CD4-positive, alpha-beta T cell (primary cell): ENCODE data around the gene SULT1A2. TPM values are rescaled to one million over a fixed set of nuclear protein-coding genes. Genes with fewer than 3 reads are reported as not detected.
"Not testable (repeated sequence)": the region's sequence is repeated elsewhere in the genome, so short reads cannot be mapped to it uniquely, and the experiment has no call there.

Experiments used
- ATAC-seq: fragments of 200-7000 bp; cut with Tn5 transposase; one replicate; pipeline ENCODE4 v1.10.0; 2022; ENCODE audit warnings: mild to moderate bottlenecking; ENCODE audit not compliant: poor library complexity
- CTCF ChIA-PET: fragments of 350-600 bp; sonication (Branson Sonifier 250); formaldehyde crosslinking; loops from one replicate; lab custom pipeline; 2021; ENCODE audit warnings: antibody characterized with exemption, inconsistent platforms; lab: Charles Lee
- POLR2A ChIA-PET: fragments of 350-600 bp; sonication (Branson Sonifier 250); formaldehyde crosslinking; loops from one replicate; lab custom pipeline; 2021; ENCODE audit warnings: antibody characterized with exemption, inconsistent platforms; lab: Charles Lee
- DNase-seq, 14 experiments: peaks; one replicate each; pipeline ENCODE4 v3.0.0-alpha.2; 2013 to 2020; ENCODE audit warnings: mixed read lengths in 2 of 14
- H3K27ac ChIP-seq, 2 donors: one replicate each; pipeline versions ENCODE4 v1.5.1 to v1.7.0; 2013; ENCODE audit warnings: low read length in 2 of 2, low read depth in 1 of 2, mild to moderate bottlenecking in 1 of 2
- H3K27me3 ChIP-seq, 2 experiments: 1 replicate in 1 of 2; 2 replicates in 1 of 2; pipeline versions ENCODE4 v1.6.1 to v1.7.0; 2013; ENCODE audit warnings: low read length in 2 of 2, control low read depth in 1 of 2, mild to moderate bottlenecking in 1 of 2, moderate library complexity in 1 of 2; ENCODE audit not compliant: insufficient read depth in 2 of 2, control insufficient read depth in 1 of 2
- H3K36me3 ChIP-seq: one replicate; pipeline ENCODE4 v1.6.1; 2013; ENCODE audit warnings: low read length, control low read depth; ENCODE audit not compliant: insufficient read depth
- H3K4me1 ChIP-seq: one replicate; pipeline ENCODE4 v1.6.1; 2013; ENCODE audit warnings: low read length, control low read depth; ENCODE audit not compliant: insufficient read depth
- H3K4me3 ChIP-seq: one replicate; pipeline ENCODE4 v1.5.1; 2013; ENCODE audit warnings: mild to moderate bottlenecking, low read length, moderate library complexity
- H3K9me3 ChIP-seq, 2 experiments: 1 replicate in 1 of 2; 2 replicates in 1 of 2; pipeline versions ENCODE4 v1.6.1 to v1.7.0; 2013; ENCODE audit warnings: low read length in 2 of 2, mild to moderate bottlenecking in 2 of 2, control low read depth in 1 of 2, moderate library complexity in 1 of 2; ENCODE audit not compliant: control insufficient read depth in 1 of 2, insufficient read depth in 1 of 2
- H3K27ac Mint-ChIP-seq: one replicate; pipeline ENCODE4 v1.8.0; 2020; ENCODE audit warnings: mixed read lengths
- H3K27me3 Mint-ChIP-seq: one replicate; pipeline ENCODE4 v1.8.0; 2021; ENCODE audit warnings: mixed read lengths
- H3K36me3 Mint-ChIP-seq: one replicate; pipeline ENCODE4 v1.8.0; 2021; ENCODE audit warnings: low read depth, mixed read lengths
- H3K4me1 Mint-ChIP-seq: one replicate; pipeline ENCODE4 v1.8.0; 2021; ENCODE audit warnings: low read depth, mixed read lengths
- H3K4me3 Mint-ChIP-seq: one replicate; pipeline ENCODE4 v1.8.0; 2020; ENCODE audit warnings: mild to moderate bottlenecking, mixed read lengths
- H3K9me3 Mint-ChIP-seq: one replicate; pipeline ENCODE4 v1.8.0; 2020; ENCODE audit warnings: mixed read lengths
- intact Hi-C, 2 experiments: fragments of 100-400 bp; cut with DNase I in 1 of 2; cut with micrococcal nuclease in 1 of 2; formaldehyde crosslinking; loops; one replicate each; pipeline versions ENCODE4 v1.15.1 to v1.9.0; 2023 to 2025; cut with DNase I, micrococcal nuclease
- total RNA-seq, 174 experiments: library from RNA in 2 of 174; stranded (reverse) in 2 of 174; gene quantifications; one replicate each; pipeline ENCODE4 v1.2.3 and lab custom pipeline; 2021 to 2026
- TF ChIP-seq, protein P1 (sequence below): fragments of 200-600 bp; IDR thresholded peaks from one replicate; pipeline ENCODE4 v1.8.0; 2022; ENCODE audit warnings: antibody characterized with exemption, mild to moderate bottlenecking

SULT1A2 gene
- total RNA-seq, 2 experiments from 2014 or later, result 0.19 to 0.45 TPM

- peak in 5 of 14 experiments; percentile 5 to 67 (median 55) for DNase-seq
- intact Hi-C loops, result loop anchor here (1.0 to 2.0 kb wide), 3 partner anchors 59 to 272 kb away; no protein-coding TSS in a partner anchor
- peak overlapping the region; percentile 10 for H3K27ac Mint-ChIP-seq
Measured at GRCh38 chr16:28549301-28549899, 47.5 kb downstream of the SULT1A2 start.

GRCh38 chr16:28548306-28548802 lies 48.5 kb downstream of the SULT1A2 start:
- ChIA-PET CTCF (no interaction called here), POLR2A (interaction anchor here (0.9 to 1.5 kb wide), 2 partner anchors 54 to 238 kb away, joined by 4 read pairs; partner anchors contain the start of gene APOBR)
- intact Hi-C loops, result loop anchor here in 1 of 2 experiments (2.0 kb wide), 2 partner anchors 58 to 270 kb away; no protein-coding TSS in a partner anchor

More at GRCh38 chr16:28549301-28549899, 47.5 kb downstream of the SULT1A2 start:
- no peaks in the 10 kb centered on the region for H3K27me3 Mint-ChIP-seq
- H3K4me3 ChIP-seq, result no peak overlapping the region
- H3K36me3 ChIP-seq, result no peaks in the 10 kb centered on the region
- H3K4me1 ChIP-seq, result peaks cover 16% of the 10 kb centered on the region
- no peaks in the 10 kb centered on the region for H3K27me3 ChIP-seq
- no peak overlapping the region for H3K27ac ChIP-seq
- ChIA-PET POLR2A (interaction anchor here (0.9 to 1.4 kb wide), 3 partner anchors 55 to 239 kb away, joined by 4 to 12 read pairs (median 6); partner anchors contain the start of gene APOBR), CTCF (no interaction called here)
- H3K9me3 Mint-ChIP-seq, result no peaks in the 10 kb centered on the region
- H3K36me3 Mint-ChIP-seq, result peaks cover 4% of the 10 kb centered on the region
- H3K9me3 ChIP-seq, result no peaks in the 10 kb centered on the region
- peak overlapping the region; percentile 17 for H3K4me3 Mint-ChIP-seq
- TF ChIP-seq, protein P1, sequence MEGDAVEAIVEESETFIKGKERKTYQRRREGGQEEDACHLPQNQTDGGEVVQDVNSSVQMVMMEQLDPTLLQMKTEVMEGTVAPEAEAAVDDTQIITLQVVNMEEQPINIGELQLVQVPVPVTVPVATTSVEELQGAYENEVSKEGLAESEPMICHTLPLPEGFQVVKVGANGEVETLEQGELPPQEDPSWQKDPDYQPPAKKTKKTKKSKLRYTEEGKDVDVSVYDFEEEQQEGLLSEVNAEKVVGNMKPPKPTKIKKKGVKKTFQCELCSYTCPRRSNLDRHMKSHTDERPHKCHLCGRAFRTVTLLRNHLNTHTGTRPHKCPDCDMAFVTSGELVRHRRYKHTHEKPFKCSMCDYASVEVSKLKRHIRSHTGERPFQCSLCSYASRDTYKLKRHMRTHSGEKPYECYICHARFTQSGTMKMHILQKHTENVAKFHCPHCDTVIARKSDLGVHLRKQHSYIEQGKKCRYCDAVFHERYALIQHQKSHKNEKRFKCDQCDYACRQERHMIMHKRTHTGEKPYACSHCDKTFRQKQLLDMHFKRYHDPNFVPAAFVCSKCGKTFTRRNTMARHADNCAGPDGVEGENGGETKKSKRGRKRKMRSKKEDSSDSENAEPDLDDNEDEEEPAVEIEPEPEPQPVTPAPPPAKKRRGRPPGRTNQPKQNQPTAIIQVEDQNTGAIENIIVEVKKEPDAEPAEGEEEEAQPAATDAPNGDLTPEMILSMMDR, result peak; percentile 77
- H3K4me1 Mint-ChIP-seq, result peaks cover 14% of the 10 kb centered on the region
- ATAC-seq, result no peak

DNA sequence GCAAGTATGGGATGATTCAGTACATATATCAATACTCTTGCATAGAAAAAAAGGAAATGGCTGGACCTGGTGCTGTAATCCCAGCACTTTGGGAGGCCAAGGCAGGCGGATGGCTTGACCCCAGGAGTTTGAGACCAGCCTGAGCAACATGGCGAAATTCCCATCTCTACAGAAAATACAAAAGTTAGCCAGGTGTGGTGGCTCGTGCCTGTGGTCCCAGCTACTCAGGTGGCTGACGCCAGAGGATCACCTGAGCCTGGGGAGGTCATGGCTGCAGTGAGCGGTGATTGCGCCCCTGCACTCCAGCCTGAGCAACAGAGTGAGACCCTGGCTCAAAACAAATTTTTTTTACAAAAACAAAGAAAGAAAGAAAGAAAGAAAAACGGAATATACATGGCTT lies 50.2 kb downstream of the SULT1A2 start:
- no peak for DNase-seq

More at GRCh38 chr16:28548306-28548802, 48.5 kb downstream of the SULT1A2 start:
- Mint-ChIP-seq H3K27me3 (no peaks in the 10 kb centered on the region), H3K27ac (no peak overlapping the region), H3K4me1 (peaks cover 6% of the 10 kb centered on the region), H3K9me3 (no peaks in the 10 kb centered on the region), H3K36me3 (no peaks in the 10 kb centered on the region), H3K4me3 (no peak overlapping the region)
- Histone ChIP-seq H3K27ac (no peak overlapping the region), H3K36me3 (no peaks in the 10 kb centered on the region), H3K27me3 (no peaks in the 10 kb centered on the region), H3K4me1 (peaks cover 10% of the 10 kb centered on the region), H3K4me3 (no peak overlapping the region), H3K9me3 (no peaks in the 10 kb centered on the region)
- no peak for DNase-seq
- no peak for ATAC-seq
- TF ChIP-seq, protein P1, result no peak

GRCh38 chr16:28545964-28546363 lies 50.9 kb downstream of the SULT1A2 start:
- H3K27ac ChIP-seq, POLR2A ChIA-PET, H3K36me3 Mint-ChIP-seq, H3K27me3 ChIP-seq, H3K9me3 ChIP-seq, DNase-seq, H3K4me3 Mint-ChIP-seq, H3K27ac Mint-ChIP-seq, H3K4me1 ChIP-seq, H3K9me3 Mint-ChIP-seq, CTCF ChIA-PET, H3K36me3 ChIP-seq, H3K4me3 ChIP-seq, ATAC-seq, H3K27me3 Mint-ChIP-seq: not testable (repeated sequence)
- H3K4me1 Mint-ChIP-seq, result peaks cover 15% of the 10 kb centered on the region
- intact Hi-C loops, result loop anchor here in 1 of 2 experiments (1.0 kb wide), 1 partner anchor 9 kb away; no protein-coding TSS in a partner anchor

More for the DNA sequence above, 50.2 kb downstream of the SULT1A2 start:
- Mint-ChIP-seq H3K4me1 (peaks cover 15% of the 10 kb centered on the region), H3K4me3 (no peak overlapping the region), H3K9me3 (no peaks in the 10 kb centered on the region), H3K36me3 (no peaks in the 10 kb centered on the region), H3K27ac (no peak overlapping the region), H3K27me3 (no peaks in the 10 kb centered on the region)
- ChIA-PET CTCF (no interaction called here), POLR2A (no interaction called here)
- TF ChIP-seq, protein P1, result no peak
- peaks cover 9% of the 10 kb centered on the region for H3K4me1 ChIP-seq
- no peaks in the 10 kb centered on the region for H3K36me3 ChIP-seq
- H3K9me3 ChIP-seq, result no peaks in the 10 kb centered on the region
- no peak overlapping the region for H3K4me3 ChIP-seq
- H3K27ac ChIP-seq, result no peak overlapping the region
- ATAC-seq, result no peak
- H3K27me3 ChIP-seq, result no peaks in the 10 kb centered on the region
- intact Hi-C loops, result loop anchor here in 1 of 2 experiments (1.0 kb wide), 1 partner anchor 9 kb away; no protein-coding TSS in a partner anchor
